GM19372 (cell line): Measurements from ENCODE around the gene SPATS1.
"Not testable (repeated sequence)": the region's sequence is repeated elsewhere in the genome, so short reads cannot be mapped to it uniquely, and the experiment has no call there.

Experiments used
- ATAC-seq: cut with Tn5 transposase; IDR thresholded peaks from one replicate; pipeline ENCODE4 v1.9.1; 2021; ENCODE audit warnings: mild to moderate bottlenecking, low read depth, moderate library complexity; ENCODE audit not compliant: unreplicated experiment

SPATS1 gene

DNA sequence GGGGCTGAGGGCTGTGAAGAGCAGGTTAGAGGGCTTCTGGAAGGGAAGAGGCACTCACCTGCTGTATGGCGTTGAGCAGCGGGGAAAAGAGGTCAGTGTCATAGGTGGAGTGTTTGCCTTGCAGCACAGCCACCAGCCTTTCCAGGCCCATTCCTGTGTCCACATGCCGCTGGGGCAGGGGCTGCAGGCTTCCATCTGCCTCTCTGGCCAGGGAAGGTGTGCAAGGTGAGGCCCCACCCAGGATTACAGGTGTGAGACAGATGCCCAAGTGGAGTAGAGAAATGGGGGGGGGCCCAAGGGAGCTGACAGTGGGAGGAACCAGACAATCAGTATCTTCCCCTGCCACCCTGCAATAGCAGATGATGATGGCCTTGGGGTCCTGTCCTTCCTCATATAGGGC, 32.2 kb upstream of the SPATS1 start:
- no peak for ATAC-seq

DNA sequence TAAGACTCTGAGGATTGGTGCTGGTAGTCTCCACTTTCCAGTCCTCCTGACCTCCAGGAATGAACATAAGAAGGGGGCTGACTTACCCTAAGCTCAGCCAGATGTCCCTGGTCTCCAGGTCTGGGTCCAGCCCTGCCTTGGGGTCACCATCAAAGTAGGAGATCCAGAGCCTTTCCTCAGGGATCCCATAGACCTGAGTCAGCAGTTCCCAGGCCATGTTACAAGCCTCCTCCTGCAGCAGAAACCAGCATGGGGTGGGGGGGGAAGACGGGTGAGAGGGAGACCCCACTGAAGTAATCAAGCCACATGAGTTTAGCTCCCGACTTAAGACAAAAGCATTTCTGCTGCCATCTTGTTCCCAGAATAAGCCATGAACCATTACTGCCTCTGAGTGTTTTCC, 31.1 kb upstream of the SPATS1 start:
- no peak for ATAC-seq

DNA sequence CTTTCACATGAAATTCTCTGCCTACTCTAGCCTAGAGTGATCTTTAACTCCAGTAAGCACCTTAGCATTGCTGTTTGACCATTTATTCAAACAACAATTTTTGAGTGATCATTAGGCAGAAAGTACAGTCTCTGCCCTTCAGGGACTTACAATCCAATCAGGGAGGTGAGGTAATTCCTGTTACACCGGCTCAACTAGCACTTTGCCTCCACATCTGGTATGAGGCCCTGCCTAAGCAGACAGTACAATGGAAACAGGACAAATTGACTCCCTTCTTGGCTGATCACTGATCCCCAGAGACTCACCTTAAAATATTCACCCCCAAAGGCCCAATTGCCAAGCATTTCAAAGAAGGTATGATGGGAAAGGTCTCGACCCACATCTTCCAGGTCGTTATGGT, 30.7 kb upstream of the SPATS1 start:
- ATAC-seq, result no peak

DNA sequence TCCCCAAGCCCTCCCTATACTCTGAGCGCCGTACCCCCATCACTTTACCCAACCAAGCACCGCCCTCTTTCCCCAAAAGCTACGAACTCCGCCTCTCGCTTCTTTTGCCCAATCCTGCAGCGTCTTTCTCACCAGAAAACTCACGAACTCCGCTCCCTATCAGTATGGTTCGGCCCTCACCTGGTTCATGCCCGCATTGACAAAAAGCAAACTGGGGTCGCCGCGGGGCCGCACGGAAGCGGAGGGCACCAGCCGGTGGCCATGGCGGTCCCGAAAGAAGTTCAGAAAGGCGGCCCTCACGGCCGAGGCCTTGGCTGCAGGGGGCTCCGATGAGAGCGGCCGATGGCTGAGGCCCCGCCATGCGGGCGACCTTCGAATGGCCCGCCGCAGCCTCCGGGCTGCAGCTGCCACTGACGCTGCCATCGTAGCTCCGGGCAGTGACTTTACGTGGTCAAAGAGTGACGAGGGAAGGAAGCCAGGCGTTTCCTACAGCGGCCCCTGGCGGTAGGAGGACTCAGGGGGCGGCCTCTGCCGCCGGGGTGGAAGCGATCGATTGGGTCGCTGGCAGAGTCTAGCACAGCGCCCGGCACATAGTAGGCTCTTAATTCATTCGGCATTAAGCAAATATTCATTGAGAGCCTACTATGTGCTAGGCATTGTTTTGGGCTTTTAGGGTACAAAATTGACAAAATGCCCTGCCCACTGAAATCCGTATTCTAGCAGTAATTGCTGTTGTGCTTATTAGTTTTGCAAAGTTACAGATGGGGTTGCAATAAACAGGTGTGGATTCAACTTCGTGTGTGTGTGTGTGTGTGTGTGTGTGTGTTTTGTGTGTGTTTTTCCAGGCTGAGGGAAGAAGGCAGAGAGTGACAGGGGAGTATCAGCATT, 29.3 kb upstream of the SPATS1 start, which contains the start of gene AARS2:
Gene AARS2 (minus strand): TSS at position 447 of the 888 bp plus-strand sequence. CDS start 24 bp downstream, at position 423.
- peak; percentile 79 for ATAC-seq

DNA sequence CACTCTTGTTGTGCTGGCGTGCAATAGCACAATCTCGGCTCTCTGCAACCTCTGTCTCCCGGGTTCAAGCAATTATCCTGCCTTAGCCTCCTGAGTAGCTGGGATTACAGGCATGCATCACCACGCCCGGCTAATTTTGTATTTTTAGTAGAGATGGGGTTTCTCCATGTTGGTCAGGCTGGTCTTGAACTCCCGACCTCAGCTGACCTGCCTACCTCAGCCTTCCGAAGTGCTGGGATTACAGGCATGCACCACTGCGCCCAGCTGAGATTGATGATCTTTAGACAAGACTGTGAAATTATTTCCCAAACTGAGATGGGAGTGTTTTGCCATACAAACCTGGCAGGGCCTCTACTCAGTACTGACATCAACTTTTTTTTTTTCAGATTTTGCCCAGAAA, 27.8 kb upstream of the SPATS1 start:
- not testable (repeated sequence) for ATAC-seq

DNA sequence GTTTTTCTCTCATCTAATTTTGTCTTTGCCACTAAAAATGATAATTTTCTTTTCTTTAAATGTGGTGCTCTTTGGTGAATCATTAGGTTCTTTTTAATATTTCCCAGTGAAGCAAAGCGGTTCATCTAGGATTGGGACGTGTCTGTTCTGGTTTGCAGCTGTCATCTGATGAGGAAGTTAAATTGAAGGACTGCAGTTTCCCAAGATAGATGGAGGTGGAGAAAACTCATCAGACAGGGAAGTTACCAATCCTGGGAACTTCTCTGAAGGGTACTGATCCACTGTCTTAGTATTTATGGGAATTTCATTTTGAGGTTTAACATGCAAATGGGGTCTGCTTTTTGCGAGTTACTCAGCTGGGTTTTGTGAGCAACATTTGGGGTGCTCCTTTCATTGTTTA, 26.9 kb upstream of the SPATS1 start:
- no peak for ATAC-seq

DNA sequence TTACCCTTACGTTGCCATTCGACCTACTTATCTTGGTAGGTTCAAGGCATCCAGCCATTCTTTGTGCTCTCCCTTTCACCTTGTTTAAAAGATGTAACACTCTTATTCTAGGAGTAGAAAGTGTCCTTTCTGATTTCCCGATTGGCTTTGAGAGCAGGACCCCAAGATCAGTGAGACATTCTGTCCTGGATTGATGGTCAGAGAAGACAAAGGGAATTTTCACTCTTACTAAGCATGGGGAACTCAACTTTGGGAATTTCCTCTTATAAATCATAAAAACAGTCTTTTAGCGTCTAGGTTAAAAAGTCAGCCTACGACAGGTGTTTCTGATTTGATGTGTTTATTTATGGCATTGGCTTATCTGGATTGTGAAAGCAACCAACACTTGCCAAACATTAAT, 26.5 kb upstream of the SPATS1 start:
- no peak for ATAC-seq

DNA sequence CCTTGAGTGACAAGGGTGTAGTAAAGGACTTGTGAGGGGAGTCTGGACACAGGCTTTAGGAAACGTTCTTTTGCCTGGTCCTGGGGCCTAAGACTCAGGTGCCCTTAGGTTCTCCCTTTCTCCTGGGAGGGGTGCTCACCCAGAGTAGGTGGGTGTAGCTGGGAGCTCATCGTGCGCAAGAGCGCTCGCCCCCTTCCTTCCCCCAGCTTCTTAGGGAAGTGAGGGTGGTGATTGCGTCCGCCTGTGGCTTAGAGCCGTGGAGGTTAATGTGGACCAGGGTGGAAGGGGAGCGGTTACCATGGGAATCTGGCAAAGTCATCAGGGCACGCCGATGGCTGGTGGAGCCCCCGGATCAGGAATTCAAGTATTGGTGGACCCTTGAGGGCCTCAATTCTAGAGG, 26.0 kb upstream of the SPATS1 start:
- ATAC-seq, result no peak

DNA sequence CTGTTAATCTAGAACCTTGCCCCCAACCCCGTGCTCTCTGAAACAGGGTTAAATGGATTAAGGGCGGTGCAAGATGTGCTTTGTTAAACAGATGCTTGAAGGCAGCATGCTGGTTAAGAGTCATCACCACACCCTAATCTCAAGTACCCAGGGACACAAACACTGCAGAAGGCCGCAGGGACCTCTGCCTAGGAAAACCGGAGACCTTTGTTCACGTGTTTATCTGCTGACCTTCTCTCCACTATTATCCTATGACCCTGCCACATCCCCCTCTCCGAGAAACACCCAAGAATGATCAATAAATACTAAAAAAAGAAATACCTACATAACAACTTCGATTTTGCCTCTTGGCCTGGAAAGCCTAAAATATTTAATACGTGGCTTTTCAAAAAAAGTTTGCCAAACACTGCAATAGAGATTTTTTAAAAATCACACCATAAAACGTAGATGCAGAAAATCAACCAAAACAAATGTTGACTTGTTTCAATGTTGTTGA, 25.3 kb upstream of the SPATS1 start:
- ATAC-seq, result not testable (repeated sequence)

DNA sequence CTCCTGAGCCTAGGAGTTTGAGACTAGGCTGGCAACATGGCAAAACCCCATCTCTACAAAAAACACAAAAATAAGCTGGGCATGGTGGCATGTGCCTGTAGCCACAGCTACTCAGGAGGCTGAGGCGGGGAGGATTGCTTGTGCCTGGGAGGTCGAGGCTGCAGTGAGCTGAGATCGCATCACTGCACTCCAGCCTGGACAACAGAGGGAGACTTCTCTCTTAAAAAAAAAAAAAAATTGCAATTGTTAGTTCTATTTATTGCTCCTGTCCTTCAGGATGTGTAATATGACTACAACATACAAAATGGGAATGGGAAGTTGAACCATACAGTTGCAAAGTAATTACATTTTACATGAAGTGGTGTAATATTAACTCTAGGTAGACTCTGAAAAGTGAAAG, 21.2 kb upstream of the SPATS1 start:
- ATAC-seq, result no peak

DNA sequence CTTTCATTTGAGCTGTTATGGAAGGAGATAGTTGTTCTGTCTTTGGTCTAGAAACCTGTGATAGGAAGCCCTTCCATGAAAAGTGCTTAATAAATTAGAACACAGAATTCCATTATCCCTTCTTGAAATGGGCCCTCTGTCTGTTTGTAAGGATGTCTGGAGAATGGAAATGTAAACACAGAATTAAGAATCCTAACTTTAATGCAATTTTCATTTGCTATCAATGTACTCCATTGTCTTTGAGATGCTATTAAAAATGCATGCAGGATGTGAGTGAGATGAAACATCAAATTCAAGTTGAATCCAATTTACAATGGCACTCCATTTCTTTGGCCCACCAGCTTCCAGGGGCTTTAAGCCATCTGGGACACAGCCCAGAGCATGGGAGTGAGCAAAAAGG, 15.4 kb upstream of the SPATS1 start:
- ATAC-seq, result no peak

DNA sequence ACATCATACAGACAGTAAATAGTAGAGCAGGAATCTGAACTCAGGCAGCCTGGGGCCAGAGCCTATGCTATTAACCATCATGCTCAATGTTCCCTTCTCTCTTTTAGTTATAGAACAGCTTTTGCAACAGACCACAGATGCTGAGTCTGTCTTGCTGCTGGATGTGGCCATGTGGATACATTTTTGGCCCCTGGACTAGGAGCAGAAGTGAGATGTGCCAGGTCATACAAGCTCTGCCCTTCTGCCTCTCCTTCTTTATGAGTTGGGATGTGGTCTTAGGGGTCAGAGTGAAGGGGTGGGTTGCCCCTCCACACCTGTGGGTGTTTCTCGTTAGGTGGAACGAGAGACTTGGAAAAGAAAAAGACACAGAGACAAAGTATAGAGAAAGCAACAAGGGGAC, 14.7 kb upstream of the SPATS1 start:
- no peak for ATAC-seq

DNA sequence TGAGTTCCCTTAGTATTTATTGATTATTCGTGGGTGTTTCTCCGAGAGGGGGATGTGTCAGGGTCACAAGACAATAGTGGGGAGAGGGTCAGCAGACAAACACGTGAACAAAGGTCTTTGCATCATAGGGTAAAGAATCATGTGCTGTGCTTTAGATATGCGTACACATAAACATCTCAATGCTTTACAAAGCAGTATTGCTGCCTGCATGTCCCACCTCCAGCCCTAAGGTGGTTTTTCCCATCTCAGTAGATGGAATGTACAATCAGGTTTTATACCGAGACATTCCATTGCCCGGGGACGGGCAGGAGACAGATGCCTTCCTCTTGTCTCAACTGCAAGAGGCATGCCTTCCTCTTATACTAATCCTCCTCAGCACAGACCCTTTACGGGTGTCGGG, 14.2 kb upstream of the SPATS1 start:
- ATAC-seq, result not testable (repeated sequence)

DNA sequence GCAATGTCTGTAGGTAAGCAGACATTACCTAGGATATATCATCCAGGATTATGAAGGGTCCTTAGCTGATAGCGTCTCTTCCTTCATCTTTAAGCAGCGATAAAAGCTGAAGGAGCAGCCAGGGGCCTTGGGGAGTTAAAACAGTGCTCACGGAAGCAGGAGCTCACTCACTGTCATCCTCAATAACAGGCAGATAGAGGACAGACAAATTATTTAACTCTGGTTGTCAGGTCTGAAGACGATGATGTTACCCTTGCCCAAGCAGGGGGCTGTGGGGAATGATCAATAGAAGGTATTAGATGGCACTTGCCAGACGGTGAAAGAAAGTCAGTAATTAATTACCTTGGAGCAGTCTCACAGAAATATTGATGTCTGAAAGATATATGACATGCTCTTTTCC, 12.6 kb upstream of the SPATS1 start:
- no peak for ATAC-seq

DNA sequence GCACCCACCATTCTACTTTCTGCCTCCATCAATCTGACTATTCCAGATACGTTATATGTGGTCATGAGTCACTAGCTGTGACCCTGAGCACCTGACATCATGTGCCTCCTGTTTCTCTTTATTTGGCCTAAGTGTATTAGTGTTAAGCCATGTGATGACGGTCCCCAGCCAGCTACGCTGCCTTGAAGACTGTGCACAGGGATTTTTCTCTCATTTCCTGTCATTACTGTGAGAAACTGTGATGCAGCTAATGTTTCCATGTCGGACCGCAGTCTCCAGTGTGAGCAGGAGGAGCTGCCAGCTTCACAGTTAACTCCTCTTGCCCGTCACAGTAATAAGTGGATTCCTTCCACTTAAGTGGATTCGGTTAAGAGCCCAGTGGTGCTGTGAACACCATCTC, 9.9 kb upstream of the SPATS1 start:
- ATAC-seq, result no peak

DNA sequence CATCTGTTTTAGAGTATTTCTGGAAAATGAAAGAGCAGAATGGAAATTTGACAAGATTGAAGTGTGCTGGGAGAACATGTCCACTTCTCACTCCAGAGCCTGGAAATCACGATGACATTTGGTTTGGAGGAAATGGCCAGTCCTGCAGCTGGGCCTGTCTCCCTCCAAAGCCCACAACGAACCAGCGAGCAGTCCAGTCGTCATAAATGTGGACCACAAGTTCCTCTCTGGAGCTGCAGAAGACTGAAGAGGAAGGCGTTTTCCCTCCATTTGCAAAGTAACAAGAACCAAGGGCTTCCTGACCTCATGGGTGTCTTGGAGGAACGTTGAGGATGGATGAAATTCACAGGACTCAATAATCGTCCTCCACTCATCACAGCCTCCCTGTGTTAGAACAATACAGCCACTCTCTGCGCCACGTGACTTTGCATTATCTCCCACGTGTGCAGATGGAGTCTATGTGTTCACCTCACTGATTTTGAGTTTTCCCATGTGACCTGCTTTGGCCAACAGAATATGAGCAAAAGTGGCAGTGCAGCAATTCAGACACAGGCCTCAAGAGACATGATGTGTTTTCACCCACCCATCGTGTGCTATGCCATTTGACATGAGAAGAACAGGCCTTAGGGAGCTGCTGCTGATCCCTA, 9.1 kb upstream of the SPATS1 start:
- ATAC-seq, result no peak

DNA sequence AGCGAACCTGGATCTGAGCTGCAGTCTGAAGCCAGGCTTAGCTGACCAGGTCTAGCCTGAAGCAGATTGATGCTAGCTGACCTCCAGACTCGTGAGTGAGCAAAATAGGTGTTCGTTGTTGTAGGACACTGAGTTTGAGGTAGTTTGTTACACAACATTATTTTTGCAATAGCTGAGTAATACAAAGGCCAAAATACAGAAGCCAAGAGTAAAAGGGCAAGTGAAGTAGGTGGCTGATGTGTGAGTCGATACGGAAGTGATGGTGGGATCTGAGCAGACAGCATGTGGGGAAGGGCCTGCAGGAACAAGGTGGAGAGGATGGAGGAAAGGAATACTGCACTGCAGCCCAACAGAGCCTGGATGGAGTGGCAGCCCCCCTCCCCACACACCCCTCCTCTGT, 8.5 kb upstream of the SPATS1 start:
- ATAC-seq, result no peak

DNA sequence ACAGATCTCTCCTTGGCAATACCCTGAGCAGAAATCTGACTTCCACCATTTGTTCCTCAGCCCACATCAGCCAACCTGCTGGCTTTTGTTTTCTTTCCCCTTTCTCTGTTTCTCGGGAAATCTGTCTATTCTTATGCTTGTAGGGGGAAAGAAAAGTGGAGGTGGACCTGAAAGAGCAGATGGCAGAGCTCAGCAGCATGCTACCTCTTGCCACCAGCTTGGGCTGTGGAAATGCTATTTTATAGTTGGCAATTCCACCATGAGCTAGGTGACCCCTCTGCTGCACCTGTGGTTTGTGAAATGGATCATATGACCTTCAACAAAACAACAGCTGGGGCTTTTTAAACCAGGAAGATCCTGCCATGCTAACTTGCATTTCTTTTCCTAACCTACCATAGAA, 6.8 kb upstream of the SPATS1 start:
- no peak for ATAC-seq

DNA sequence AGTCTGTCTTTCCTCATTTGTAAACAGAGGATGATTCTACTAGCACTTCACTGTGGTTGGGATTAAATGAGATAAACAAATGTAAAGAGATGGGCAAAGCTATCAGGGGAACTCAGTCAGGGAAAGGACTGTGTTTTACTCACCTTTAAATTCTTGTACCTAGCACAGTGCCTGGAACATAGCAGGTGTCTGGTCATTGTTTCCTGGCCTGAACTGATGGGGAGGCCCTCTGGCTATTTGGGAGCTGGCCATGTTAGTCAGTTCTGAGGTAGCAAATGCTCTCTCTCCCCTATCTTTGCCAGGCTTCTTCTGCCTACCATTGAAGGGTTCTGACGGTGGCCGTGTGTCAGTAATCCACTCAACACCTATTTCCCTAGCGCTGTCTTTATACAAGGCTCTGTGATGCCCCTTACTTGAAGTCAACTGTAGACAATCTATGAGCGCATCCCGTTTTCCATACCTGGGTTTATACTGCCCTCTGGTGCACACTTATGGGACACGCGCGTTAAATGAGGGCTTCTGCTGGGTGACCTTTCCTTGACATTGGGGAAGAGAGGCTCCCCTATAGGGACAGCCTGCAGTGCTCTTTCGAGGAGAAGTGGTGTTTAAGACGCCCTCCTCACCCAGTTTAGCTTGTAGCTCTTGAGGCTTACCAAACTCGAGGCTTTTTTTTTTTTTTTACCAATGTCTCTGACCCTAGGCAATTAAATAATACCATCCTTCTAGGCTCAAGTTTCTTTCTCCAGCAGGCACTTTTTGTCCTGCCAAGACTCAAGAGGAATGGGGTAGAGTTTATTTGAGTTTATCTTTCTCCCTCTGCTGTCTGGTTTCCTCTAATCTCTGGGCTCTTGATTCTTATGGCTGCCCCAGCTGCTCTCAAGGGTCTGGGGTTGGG, 4.0 kb upstream of the SPATS1 start:
- ATAC-seq, result peak; percentile 59

DNA sequence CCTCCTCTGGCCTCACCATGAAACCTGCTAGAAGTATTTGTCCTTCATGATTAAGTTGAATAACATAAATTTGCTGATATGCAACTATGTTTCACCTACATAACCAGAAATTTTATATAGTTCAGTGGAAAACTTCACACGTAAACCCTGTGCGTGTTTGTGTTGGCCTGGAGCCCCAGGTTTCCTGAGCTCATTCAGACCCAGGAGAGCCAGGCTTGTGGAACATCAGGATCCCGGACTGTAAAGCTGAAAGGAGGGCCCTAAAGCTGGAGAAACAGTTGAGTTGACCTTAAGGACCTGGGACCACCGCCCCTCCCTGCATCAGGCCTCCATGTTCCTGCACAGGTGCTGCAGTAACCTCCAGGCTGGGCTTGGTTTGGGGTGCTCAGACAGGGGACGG, 3.1 kb upstream of the SPATS1 start:
- no peak for ATAC-seq
